HL-60/S4 (cell line): Measurements from ENCODE around the gene AMACR.
"Not testable (repeated sequence)": the region's sequence is repeated elsewhere in the genome, so short reads cannot be mapped to it uniquely, and the experiment has no call there.

Source experiments
- in situ Hi-C: fragments of 300-500 bp; cut with MboI; formaldehyde crosslinking; loops from 2 replicates; pipeline ENCODE4 v1.14.3; 2022; ENCODE audit warnings: low sequenced_read_pairs

Gene AMACR

DNA sequence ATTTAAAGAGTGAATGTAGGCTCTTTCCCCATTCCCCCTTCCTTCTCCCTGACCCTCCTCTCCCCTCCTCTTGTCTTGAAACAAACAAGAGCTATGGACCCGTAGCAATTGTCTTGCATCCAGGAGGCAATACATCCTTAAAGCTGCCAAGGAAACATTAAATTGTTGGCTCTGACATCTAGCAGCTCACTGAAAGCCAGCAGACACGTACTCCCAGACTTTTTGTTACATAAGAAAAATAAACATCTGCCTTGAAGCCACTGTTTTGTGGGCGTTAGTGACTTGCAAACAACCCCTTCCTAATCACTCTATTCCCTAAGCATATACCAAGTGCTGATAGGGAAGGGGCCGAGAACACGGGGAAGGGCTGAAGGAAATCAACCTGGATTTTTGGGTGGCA, 32.0 kb downstream of the AMACR start:
- in situ Hi-C loops: loop anchor here (25.0 kb wide), 1 partner anchor 486 kb away; no protein-coding TSS in a partner anchor

- in situ Hi-C loops: no loop called here
These were observed 34.6 kb downstream of the AMACR start for GRCh38 chr5:33973271-33973670.

DNA sequence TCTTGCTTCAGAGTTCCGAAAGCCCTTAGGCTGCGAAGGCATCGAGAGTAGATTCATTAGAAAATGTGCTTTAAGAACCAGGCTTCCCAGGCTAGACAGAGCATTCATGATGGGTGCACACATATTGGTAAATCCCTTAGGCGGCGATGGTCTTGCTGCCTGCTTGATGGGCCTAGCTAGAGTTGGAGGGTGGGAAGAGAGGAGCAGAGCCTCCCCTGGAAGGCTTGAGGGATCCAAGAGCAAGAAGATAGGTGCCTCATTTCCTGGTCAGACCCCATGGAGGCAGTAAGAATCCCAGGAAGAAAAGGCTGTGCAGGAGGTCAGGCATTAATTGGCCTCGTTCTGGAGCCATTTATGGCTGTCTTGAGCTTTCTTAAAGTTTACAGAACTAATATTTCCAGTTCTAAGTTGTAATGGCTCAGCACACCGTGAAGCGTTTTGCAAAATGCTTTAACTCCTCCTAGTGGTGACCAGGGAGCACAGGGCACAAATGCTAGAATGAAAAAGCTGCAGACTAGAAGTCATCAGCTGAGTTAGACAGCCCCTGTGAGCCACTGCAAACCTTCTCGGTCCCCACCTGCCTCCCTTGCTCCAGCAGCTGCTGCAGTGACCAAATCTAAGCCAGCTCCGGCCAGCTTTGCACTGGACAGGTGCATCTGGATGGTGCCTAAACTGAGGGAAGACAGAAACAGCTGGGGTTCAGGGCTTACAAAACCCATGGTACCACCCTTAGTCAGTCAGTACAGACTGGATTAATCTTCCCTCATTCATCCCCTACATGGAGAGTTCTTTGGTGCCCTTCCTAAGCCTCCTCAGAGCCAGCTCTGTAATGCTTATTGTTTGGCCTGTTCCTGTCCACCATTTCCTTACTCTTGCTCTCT, 38.0 kb downstream of the AMACR start:
- in situ Hi-C loops: no loop called here

- in situ Hi-C loops: no loop called here
These were observed 39.4 kb downstream of the AMACR start for GRCh38 chr5:33968211-33969005.

DNA sequence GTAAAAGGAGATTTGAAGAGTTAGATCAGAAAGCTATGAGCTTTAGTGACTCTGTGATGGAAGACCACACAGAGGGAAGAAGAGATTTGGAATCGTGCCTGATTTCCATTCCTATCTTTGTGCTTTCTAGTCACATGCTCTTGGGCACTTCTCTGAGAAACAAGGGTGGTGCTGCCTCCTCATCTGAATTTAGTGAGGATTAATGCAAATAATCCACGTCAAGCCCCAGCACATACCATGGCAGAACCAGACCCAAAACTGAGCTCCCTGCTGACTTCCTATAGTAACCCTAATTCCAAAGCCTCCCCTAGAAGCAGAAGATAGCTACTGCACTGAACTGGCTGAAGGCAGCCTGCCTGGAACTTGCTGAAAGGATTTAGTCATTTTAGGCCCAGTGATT, 41.0 kb downstream of the AMACR start:
- in situ Hi-C loops: no loop called here

GRCh38 chr5:33964132-33964700, 43.6 kb downstream of the AMACR start:
- in situ Hi-C loops: no loop called here

DNA sequence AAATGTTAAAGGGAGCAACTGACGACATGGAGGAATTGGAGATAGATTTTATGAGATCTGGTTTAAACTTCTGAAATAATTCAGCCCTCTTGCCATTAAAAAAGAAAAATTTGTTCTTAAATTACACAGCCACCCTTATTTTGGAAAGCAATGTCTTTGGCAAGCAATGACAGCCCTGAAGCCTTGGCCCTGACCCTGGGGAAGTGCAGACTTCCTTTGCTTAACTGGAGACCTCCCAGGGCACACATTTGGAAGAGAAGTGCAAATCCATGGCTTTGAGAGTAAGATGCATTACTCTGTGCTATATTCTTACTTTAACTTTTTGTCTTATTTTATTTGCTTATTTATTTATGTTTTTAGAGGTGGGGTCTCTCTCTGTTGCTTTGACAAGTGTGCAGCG, 49.7 kb downstream of the AMACR start:
- in situ Hi-C loops: no loop called here

DNA sequence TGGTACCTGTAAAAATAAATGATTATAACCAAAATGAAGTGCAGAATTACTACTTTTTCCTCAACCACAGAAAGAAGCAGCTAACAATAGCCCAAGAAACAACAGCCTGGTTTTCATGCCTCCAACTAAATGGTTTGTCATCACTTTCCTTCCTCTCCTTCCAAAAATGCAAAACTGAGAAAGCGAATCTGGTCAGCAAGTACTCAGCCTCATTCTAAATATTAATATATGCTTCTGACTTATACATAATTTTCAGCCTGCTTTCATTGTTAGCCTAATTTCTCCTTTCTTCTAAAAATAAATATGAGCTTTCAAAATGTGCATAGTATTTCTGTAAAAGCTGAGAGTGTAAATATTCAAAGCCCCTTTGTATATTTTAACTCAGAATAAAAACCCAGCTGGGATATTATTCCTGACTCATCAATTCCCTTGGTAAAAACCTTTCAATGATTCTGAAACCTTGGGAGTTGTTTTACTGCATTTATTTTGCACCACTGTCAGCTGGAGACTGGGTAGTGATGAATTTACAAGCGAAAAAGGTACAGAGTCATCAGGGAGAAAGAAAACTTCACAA, 50.2 kb downstream of the AMACR start:
- in situ Hi-C loops: no loop called here

- in situ Hi-C loops: not testable (repeated sequence)
These were observed 55.7 kb downstream of the AMACR start for GRCh38 chr5:33952175-33952574.

DNA sequence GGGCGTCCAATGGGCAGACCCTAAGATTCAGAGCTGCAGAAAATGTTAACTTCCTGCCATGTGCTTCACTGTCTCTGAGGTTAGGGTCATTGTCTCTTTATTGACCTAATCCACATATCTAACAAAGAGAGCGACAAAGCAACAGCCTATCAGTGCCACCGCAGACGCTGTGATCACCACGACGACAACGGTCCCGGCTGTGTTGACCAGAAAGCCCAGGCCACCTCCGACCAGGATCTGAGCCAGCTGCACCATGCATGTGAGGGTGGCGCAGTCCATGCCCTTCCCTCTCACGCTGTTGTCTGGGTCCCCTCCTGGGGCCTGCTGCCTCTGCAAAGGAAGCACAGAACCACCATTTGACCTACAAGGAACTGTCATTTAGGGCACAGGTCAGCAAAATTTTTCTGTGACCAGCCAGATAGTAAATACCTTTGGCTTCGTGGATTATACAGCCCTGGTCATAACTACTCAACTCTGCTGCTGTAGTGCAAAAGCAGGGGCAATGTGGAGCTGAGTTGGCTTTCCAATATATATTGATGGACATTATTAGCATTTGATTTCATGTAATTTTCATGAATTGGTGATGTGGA, 63.2 kb downstream of the AMACR start:
- in situ Hi-C loops: no loop called here

GRCh38 chr5:33941090-33941489, 66.8 kb downstream of the AMACR start:
- in situ Hi-C loops: no loop called here

- in situ Hi-C loops: no loop called here
These were observed 68.1 kb downstream of the AMACR start for GRCh38 chr5:33939556-33940262.

- in situ Hi-C loops: no loop called here
These were observed 69.0 kb downstream of the AMACR start for GRCh38 chr5:33938881-33939280.

DNA sequence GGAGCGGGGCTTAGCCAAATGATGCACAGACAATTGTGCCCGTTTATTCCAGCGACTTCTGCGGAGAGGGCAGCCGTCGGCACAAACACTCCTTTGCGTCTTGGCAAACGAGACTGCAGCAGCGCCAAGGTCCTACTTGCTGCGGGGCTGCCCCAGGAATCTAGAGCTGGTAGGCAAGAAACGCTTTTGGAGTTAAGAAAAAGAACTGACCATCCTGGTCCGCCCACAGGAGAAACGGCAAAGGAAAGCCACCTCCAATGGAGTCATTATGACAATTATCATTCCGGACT, 69.4 kb downstream of the AMACR start:
- in situ Hi-C loops: no loop called here

GRCh38 chr5:33937707-33938506, 69.9 kb downstream of the AMACR start:
- in situ Hi-C loops: no loop called here

GRCh38 chr5:33937017-33937706, 70.7 kb downstream of the AMACR start:
- in situ Hi-C loops: no loop called here

- in situ Hi-C loops: no loop called here
These were observed 71.4 kb downstream of the AMACR start, which contains the start of gene RXFP3 for GRCh38 chr5:33936381-33937016. Gene RXFP3, plus strand, starts transcription at chr5:33936386. Its CDS starts 355 bp downstream, at chr5:33936741.
